Measurements from ENCODE around the gene EPAS1.

GRCh38 chr2:46390901-46391395, 93.7 kb downstream of the EPAS1 start:
- TF ChIP-seq USF2 (IDR thresholded peaks at IDR 0.05; ENCODE audit: low read length) (no peak), CTCF (IDR thresholded peaks at IDR 0.05; ENCODE audit: control extremely low read depth in 1 of 3, insufficient read depth in 1 of 3, low read depth in 1 of 3, low read length in 3 of 3) (no peak), EP300 (IDR thresholded peaks at IDR 0.05; ENCODE audit: borderline replicate concordance in 1 of 2, low read depth in 2 of 2, low read length in 2 of 2) (no peak), GABPA (IDR thresholded peaks at IDR 0.05; ENCODE audit: borderline replicate concordance, insufficient read depth, low read length) (no peak)
